H4 (cell line): ENCODE data around the gene TNNC1. TPM values are rescaled to one million over a fixed set of nuclear protein-coding genes. Genes with fewer than 3 reads are reported as not detected.

Experiments
- DNase-seq: peaks from one replicate; pipeline ENCODE4 v3.0.0-alpha.2; 2015; ENCODE audit warnings: low spot score
- total RNA-seq: library from RNA; depleted of rRNA; stranded (reverse); fragments of >200 nt; shearing (Covaris generic); gene quantifications from 2 replicates; pipeline ENCODE4 v1.2.3, GENCODE V29; 2014; rRNA removed

The TNNC1 gene
- total RNA-seq, 1 experiment from 2014 or later = 1.3 TPM

GRCh38 chr3:52401551-52401950 is 52.3 kb downstream of the TNNC1 start:
- no peak for DNase-seq

Other genes starting within 250 kb of the TNNC1 start
- gene TLR9, start 228.4 kb downstream of the TNNC1 start, total RNA-seq = not detected in 2 replicates
- 67.0 and 78.4 TPM in 2 replicates for gene TWF2, start 214.9 kb downstream of the TNNC1 start, total RNA-seq
- gene PPM1M, start 208.3 kb downstream of the TNNC1 start, total RNA-seq = 4.4 and 5.6 TPM in 2 replicates
- gene WDR82, start 175.4 kb downstream of the TNNC1 start, total RNA-seq = 29.0 and 33.7 TPM in 2 replicates
- gene GLYCTK, start 166.2 kb downstream of the TNNC1 start, total RNA-seq = 2.4 and 8.3 TPM in 2 replicates
- 0.60 TPM in 2 replicates for gene DNAH1, start 137.7 kb downstream of the TNNC1 start, total RNA-seq
- 31.3 and 39.9 TPM in 2 replicates for gene BAP1, start 44.0 kb downstream of the TNNC1 start, total RNA-seq
- gene PHF7, start 43.4 kb downstream of the TNNC1 start, total RNA-seq = 3.3 and 3.4 TPM in 2 replicates
- 0.29 TPM in 1 of 2 replicates, not detected in the other for gene SEMA3G, start 8.9 kb downstream of the TNNC1 start, total RNA-seq
- gene NISCH, start 1.6 kb upstream of the TNNC1 start, total RNA-seq = 7.5 and 13.7 TPM in 2 replicates
- gene STAB1, start 41.3 kb upstream of the TNNC1 start, total RNA-seq = not detected in 2 replicates
- 44.5 and 46.9 TPM in 2 replicates for gene NT5DC2, start 79.8 kb upstream of the TNNC1 start, total RNA-seq
- 1.5 and 102 TPM in 2 replicates for gene UQCC5, start 82.6 kb upstream of the TNNC1 start, total RNA-seq
- 17.3 and 17.4 TPM in 2 replicates for gene PBRM1, start 231.9 kb upstream of the TNNC1 start, total RNA-seq
- gene GNL3, start 232.0 kb upstream of the TNNC1 start, total RNA-seq = 75.7 and 81.7 TPM in 2 replicates